SH-SY5Y (cell line): ENCODE results near the gene BBS9.

ENCODE experiments used
- GATA2 ChIP-seq: IDR thresholded peaks from 2 replicates; pipeline ENCODE4 v1.6.1; 2011; ENCODE audit warnings: mild to moderate bottlenecking, low read depth, low read length
- GATA3 ChIP-seq: IDR thresholded peaks from 2 replicates; pipeline ENCODE4 v1.6.1; 2011; ENCODE audit warnings: low read depth, mild to moderate bottlenecking, low read length, moderate library complexity

GRCh38 chr7:33650828-33651227 is 521.5 kb downstream of the BBS9 start:
- TF ChIP-seq GATA2 (no peak), GATA3 (no peak)
